ENCODE data around the gene ORAI2. TPM values are rescaled to one million over a fixed set of nuclear protein-coding genes. Genes with fewer than 3 reads are reported as not detected.

Gene ORAI2
- total and polyA plus RNA-seq, 2 of the 8 experiments (the other 6 are each of a cell fraction or from before 2014, with no cell fraction given): 20.7 to 35.2 TPM

DNA sequence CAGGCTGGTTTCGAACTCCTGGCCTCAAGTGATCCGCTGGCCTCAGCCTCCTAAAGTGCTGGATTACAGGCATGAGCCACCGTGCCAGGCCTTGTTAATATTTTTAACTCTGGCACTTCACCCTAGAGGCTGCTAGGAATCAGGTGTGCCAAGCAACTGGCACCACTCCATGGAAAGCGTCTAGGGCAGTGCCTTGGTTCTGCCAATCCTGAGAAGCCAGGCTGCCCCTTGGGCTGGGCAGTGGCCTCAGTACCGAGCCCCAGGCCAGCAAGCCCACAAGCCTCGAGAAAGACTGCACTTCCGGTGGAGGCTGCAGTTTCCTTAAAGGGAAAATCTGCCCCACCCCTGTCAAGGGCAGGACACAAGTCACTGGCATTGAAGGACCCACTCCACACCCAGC lies 19.9 kb downstream of the ORAI2 start (continued):
- TF ChIP-seq TBP (IDR thresholded peaks at IDR 0.05; ENCODE audit: low read depth, low read length): no peak
- no peak for TF ChIP-seq CEBPB (IDR thresholded peaks at IDR 0.05; ENCODE audit: low read depth, low read length)
